ENCODE measurements around the gene PARP9.
"Not testable (repeated sequence)": the region's sequence is repeated elsewhere in the genome, so short reads cannot be mapped to it uniquely, and the experiment has no call there.

The PARP9 gene

DNA sequence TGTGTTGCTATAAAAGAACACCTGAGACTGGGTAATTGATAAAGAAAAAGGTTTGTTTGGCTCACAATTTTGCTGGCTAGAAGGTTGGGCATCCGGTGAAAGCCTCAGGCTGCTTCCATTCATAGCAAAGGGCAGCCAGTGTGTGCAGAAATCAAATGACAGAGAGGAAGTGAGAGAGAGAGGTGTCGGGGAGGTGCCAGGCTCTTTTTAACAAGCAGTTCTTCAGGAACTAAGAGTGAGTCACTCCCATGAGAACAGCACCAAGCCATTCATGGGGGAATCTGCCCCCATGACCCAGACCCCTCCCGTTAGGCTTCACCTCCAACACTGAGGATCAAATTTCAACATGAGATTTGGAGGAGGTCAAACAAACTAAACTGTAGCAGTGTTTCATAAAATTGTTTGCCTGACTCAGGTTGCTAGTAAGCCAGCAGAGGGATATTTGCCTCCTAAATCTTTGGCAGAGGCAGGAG lies 8.9 kb upstream of the PARP9 start:
- no peak for DNase-seq

DNA sequence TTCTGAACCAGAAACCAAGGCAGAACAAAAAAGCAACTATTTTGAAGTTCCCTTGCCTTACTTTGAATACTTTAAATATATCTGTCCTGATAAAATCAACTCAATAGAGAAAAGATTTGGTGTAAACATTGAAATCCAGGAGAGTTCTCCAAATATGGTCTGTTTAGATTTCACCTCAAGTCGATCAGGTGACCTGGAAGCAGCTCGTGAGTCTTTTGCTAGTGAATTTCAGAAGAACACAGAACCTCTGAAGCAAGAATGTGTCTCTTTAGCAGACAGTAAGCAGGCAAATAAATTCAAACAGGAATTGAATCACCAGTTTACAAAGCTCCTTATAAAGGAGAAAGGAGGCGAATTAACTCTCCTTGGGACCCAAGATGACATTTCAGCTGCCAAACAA lies 4.7 kb upstream of the PARP9 start:
- no peak for DNase-seq

DNA sequence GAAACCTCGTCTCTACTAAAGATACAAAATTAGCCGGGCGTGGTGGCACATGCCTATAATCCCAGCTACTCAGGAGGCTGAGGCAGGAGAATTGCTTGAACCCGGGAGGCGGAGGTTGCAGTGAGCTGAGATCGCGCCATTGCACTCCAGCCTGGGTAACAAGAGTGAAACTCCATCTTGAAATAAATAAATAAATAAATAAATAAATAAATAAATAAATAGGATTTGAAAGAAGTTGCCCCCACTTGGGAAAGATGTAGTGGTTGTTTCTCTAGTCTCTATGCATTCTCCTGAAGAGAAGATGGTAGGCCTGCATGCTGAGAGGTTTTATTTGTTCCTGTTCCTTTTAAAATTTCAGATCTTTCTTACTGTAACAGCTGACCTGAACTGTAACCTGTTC lies 4.0 kb upstream of the PARP9 start:
- DNase-seq: not testable (repeated sequence)

DNA sequence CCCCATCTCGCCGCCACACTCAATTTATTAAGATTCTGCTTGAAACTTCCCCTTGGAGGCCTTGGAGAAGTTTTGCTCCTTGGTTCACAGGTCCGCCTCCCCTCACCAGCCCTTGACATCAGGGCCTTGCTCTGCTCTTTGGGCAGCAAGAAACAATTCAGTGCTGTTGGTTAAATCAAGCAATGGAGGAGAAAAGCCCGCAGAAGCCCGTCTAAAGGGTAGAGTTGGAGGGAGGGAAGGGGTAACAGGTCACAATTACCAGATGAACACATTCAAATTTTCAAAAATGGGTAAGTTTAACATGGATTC lies 429 bp downstream of the PARP9 start:
- no peak for DNase-seq

GRCh38 chr3:122562923-122563716 lies 980 bp downstream of the PARP9 start:
- no peak for DNase-seq

GRCh38 chr3:122560680-122561079 lies 3.4 kb downstream of the PARP9 start:
- DNase-seq: peak; percentile 46

GRCh38 chr3:122559906-122560305 lies 4.2 kb downstream of the PARP9 start:
- no peak for DNase-seq

- no peak for DNase-seq
These were observed 5.5 kb downstream of the PARP9 start for GRCh38 chr3:122558605-122559004.

- no peak for DNase-seq
These were observed 6.7 kb downstream of the PARP9 start for GRCh38 chr3:122557356-122557755.

DNA sequence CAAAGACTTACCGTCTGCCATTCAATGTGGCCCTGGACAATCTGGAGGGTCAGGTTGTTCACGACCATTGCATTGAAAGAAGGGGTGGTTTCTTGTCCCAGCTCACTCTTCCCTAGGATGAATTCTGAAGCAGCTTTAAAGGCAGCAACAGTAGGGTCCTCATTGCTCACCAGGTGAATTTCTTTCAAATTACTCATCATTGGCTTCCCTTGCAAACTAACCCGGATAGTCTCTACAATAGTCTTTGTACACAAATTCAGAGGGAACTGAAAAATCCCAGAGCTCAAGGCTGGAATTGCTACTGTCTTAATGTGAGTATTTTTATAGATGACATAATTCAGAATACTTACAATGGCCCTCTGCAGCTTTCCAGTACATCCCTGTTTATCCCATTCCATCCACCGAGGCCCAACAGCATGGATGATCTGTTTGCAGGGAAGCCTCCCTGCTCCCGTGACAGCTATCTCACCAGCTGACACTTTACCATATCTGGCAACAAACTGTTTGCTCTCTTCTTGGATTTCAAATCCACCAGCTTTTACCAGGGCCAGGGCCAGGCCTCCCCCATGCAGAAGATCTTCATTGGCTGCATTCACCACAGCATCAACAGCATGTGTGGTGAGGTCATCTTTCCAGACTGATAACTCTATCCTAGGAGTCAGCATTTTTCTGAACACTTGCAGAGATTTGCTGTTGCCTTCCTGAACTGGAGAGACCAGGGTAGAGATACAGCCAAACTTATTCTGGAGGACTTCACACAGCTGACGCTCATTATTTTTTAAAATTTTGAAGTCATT lies 8.6 kb downstream of the PARP9 start:
- DNase-seq: no peak

GRCh38 chr3:122553171-122553570 lies 10.9 kb downstream of the PARP9 start:
- no peak for DNase-seq

- no peak for DNase-seq
These were observed 15.5 kb downstream of the PARP9 start for GRCh38 chr3:122548619-122549018.

DNA sequence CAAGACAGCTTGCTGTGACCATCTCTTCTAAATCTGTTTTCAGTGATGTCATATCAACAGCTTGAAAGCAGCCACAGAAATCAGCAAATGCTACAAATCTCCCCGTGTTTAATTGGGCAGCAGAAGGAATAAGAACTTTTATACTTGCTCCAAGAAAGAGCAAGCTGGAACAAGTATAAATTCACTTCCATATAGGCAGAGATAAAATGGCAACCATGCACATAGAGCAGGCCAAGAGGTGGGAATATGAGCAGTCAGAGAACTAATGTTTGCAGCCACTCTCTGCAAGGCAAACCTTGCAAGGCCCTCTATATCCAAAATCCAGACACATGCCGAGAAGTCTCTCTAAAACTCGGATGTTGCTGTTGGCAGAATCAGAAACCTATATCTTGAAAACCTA lies 16.0 kb downstream of the PARP9 start:
- DNase-seq: no peak

DNA sequence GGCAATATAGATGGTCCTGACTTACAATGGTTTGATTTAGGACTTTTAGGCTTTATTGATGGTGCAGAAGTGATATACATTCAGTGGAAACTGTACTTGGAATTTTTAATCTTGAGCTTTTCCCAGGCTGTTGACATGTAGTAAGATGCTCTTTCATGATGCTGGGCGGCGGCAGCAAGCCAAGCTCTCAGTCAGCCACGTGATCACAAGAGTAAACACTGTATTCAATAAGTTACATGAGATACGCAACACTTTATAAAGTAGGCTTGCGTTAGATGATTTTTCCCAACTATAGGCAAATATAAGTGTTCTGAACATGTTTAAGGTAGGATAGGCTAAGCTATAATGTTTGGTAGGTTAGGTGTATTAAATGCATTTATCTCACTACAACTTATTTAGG lies 17.9 kb downstream of the PARP9 start:
- no peak for DNase-seq

- DNase-seq: no peak
These were observed 25.1 kb downstream of the PARP9 start for GRCh38 chr3:122538956-122539490.

DNA sequence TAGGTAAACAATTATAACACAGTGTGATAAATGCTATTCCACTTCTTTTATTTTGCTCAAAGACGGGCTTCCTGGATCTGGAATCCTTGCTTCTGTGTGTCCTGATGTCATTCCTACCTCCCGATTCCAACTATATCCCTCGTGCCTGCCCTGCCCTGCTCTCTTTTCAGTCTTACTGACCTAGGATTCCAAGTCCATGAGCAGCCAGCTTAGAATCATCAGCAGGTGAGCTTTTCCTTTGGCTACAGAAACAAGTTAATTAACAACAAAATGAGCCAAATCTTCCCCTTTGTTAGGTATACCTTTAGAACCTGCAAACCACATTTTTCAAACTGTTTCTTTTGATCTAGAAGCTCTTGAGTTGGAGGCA lies 27.5 kb downstream of the PARP9 start:
- no peak for DNase-seq

DNA sequence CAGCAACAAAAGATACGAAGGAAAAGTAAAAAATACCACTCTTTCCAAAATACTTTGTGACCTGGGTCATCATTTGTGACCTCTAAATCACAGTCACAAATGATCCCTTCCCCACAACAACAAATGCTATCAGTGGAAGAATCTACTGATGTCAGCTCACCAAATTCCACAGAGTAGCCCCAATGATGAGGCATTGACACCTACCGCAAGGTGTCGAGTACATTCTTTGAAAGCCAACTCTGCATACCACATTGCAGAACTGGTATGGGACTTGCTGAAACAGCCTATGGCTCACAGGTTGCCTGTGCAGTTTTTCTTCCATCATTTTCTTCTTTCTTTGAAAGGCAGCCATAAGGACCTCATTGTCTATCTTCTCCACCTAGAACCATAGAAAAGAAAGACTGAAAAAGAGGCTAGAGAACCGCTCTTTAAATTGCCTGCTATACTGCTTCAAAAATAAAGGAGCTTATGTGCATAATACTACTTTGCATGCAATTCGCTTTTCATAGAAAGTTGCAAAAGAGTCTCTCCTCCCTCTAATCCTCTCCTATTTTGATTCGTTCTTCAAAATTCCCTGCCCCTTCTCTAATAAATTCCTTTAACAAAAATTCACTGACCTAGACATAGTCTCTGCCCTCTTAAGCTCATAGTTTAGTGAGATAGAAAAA lies 28.0 kb downstream of the PARP9 start:
- DNase-seq: no peak

DNA sequence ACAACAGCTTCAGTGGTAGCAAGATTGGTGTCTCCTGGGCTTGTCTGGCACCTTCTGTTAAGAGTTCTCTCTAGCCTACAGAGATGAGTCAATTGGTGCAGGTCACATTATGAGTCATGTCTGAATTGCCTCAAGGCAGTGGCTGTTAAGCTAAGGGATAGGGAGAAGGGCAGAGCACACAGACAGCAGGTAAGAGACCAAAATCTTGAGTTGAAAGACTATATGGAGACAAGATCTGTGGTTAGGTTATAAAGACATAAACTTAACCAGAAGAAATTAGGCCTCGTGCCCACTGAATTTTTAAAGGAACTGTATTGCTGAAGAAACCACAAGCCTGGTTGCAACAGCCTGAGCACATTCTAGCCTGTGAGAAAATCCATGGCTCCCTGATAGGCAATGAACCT lies 30.2 kb downstream of the PARP9 start:
- DNase-seq: peak; percentile 31

DNA sequence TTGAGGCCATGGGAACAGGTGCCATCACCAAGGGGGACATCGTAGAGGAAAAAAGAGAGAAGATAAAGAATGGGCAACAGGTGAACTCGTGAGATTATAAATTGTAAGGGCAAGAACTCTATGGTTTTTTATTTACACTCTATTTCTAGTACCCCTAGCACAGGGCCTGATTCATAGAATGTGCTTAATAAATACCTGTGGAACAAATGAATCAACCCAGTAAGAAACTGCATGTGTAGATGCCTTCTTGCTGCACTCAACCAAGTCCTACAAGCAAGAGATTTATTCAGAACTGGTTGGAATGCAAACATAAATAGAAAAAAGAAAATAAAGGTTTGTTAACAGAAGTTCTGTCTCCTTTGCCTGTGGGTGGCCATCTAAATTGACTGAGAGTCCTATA lies 30.6 kb downstream of the PARP9 start:
- no peak for DNase-seq

GRCh38 chr3:122530164-122530563 lies 33.9 kb downstream of the PARP9 start:
- DNase-seq: no peak

DNA sequence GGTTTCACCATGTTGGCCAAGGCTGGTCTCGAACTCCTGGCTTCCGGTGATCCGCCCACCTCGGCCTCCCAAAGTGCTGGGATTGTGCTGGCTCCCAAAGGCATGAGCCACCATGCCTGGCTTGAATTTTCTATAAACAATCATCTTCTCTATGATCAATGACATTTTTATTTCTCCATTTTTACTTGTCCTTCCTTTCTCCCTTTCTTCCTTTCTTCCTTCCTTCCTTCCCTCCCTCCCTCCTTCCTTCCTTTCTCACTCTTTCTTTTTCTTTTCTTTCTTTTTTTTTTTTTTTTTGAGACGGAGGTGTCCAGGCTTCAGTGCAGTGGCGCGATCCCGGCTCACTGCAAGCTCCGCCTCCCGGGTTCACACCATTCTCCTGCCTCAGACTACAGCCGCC lies 40.8 kb downstream of the PARP9 start:
- no peak for DNase-seq

DNA sequence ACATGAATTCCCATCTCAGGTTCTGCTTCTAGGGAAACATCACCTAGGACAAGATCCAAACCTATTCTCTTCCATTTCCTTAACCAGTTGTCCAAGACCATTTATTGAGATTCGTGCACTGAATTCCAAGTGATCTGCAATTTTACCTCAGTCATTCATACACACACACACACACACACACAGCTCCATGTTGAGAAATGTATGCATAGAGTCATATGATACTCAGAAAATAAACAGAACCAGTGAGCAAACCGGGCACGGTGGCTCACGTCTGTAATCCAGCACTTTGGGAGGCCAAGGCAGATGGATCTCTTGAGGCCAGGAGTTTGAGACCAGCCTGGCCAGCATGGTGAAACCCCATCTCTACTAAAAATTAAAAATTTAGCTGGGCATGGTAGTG lies 43.2 kb downstream of the PARP9 start:
- no peak for DNase-seq

GRCh38 chr3:122519693-122520092 lies 44.4 kb downstream of the PARP9 start:
- no peak for DNase-seq
